Nephron (organoid): ENCODE measurements around the gene PDE4B.
A peak's percentile ranks its signal among the peaks of the same experiment; 100 is the strongest.

ENCODE experiments used
- H3K27ac Mint-ChIP-seq, 3 experiments: 2 replicates each; pipeline ENCODE4 v1.8.0; 2020; ENCODE audit warnings: mixed read lengths in 3 of 3, mild to moderate bottlenecking in 2 of 3, moderate library complexity in 1 of 3
- H3K27me3 Mint-ChIP-seq: 2 replicates; pipeline ENCODE4 v1.8.0; 2021; ENCODE audit warnings: low read depth, mild to moderate bottlenecking, moderate library complexity, mixed read lengths
- H3K36me3 Mint-ChIP-seq: 2 replicates; pipeline ENCODE4 v1.8.0; 2020; ENCODE audit warnings: low read depth, mixed read lengths
- H3K4me1 Mint-ChIP-seq: 2 replicates; pipeline ENCODE4 v1.8.0; 2020; ENCODE audit warnings: mixed read lengths
- H3K4me3 Mint-ChIP-seq, 3 experiments: 2 replicates each; pipeline ENCODE4 v1.8.0; 2020; ENCODE audit warnings: mild to moderate bottlenecking in 3 of 3, mixed read lengths in 3 of 3, moderate library complexity in 2 of 3
- H3K9me3 Mint-ChIP-seq: 2 replicates; pipeline ENCODE4 v1.8.0; 2020; ENCODE audit warnings: mixed read lengths
- CTCF ChIP-seq, 3 experiments: fragments of 200-600 bp; sonication (generic); IDR thresholded peaks; one replicate each; pipeline ENCODE4 v1.5.0; 2021; ENCODE audit warnings: antibody characterized with exemption in 3 of 3; ENCODE audit not compliant: unreplicated experiment in 3 of 3

Gene PDE4B

GRCh38 chr1:66346057-66346795 lies 553.5 kb downstream of the PDE4B start:
- Mint-ChIP-seq H3K27me3 (no peaks in the 10 kb centered on the region), H3K9me3 (no peaks in the 10 kb centered on the region), H3K4me1 (peaks cover 6% of the 10 kb centered on the region), H3K36me3 (no peaks in the 10 kb centered on the region), H3K4me3 (no peak overlapping the region), H3K27ac (no peak overlapping the region)
- no peak for TF ChIP-seq CTCF (IDR thresholded peaks at IDR 0.05; ENCODE audit: unreplicated experiment in 3 of 3)

- Mint-ChIP-seq H3K4me3 (no peak overlapping the region), H3K36me3 (no peaks in the 10 kb centered on the region), H3K4me1 (peaks cover 12% of the 10 kb centered on the region), H3K9me3 (no peaks in the 10 kb centered on the region), H3K27ac (no peak overlapping the region), H3K27me3 (no peaks in the 10 kb centered on the region)
- no peak for TF ChIP-seq CTCF (IDR thresholded peaks at IDR 0.05; ENCODE audit: unreplicated experiment in 3 of 3)
Measured at GRCh38 chr1:66346873-66347272, 554.2 kb downstream of the PDE4B start.

- H3K27me3 Mint-ChIP-seq: no peaks in the 10 kb centered on the region
- H3K9me3 Mint-ChIP-seq: no peaks in the 10 kb centered on the region
- H3K27ac Mint-ChIP-seq: no peak overlapping the region
- no peak overlapping the region for H3K4me3 Mint-ChIP-seq
- H3K4me1 Mint-ChIP-seq: peaks cover 31% of the 10 kb centered on the region
- no peaks in the 10 kb centered on the region for H3K36me3 Mint-ChIP-seq
- no peak for TF ChIP-seq CTCF (IDR thresholded peaks at IDR 0.05; ENCODE audit: unreplicated experiment in 3 of 3)
Measured at GRCh38 chr1:66348776-66349175, 556.1 kb downstream of the PDE4B start.

- H3K36me3 Mint-ChIP-seq: no peaks in the 10 kb centered on the region
- H3K9me3 Mint-ChIP-seq: no peaks in the 10 kb centered on the region
- H3K27me3 Mint-ChIP-seq: no peaks in the 10 kb centered on the region
- no peak overlapping the region for H3K27ac Mint-ChIP-seq
- H3K4me1 Mint-ChIP-seq: peaks cover 36% of the 10 kb centered on the region
- no peak overlapping the region for H3K4me3 Mint-ChIP-seq
- no peak for TF ChIP-seq CTCF (IDR thresholded peaks at IDR 0.05; ENCODE audit: unreplicated experiment in 3 of 3)
Measured at GRCh38 chr1:66349242-66349641, 556.5 kb downstream of the PDE4B start.

GRCh38 chr1:66350001-66350547 lies 557.4 kb downstream of the PDE4B start:
- Mint-ChIP-seq H3K9me3 (no peaks in the 10 kb centered on the region), H3K4me1 (peaks cover 42% of the 10 kb centered on the region), H3K36me3 (no peaks in the 10 kb centered on the region), H3K4me3 (no peak overlapping the region), H3K27ac (peak overlapping the region; percentile 37 to 95 (median 57)), H3K27me3 (no peaks in the 10 kb centered on the region)
- no peak for TF ChIP-seq CTCF (IDR thresholded peaks at IDR 0.05; ENCODE audit: unreplicated experiment in 3 of 3)

GRCh38 chr1:66351478-66351877 lies 558.8 kb downstream of the PDE4B start:
- Mint-ChIP-seq H3K4me1 (peaks cover 54% of the 10 kb centered on the region), H3K27ac (peak overlapping the region; percentile 46 to 95 (median 65)), H3K27me3 (no peaks in the 10 kb centered on the region), H3K9me3 (no peaks in the 10 kb centered on the region), H3K4me3 (peak overlapping the region in 1 of 3 experiments; percentile 19), H3K36me3 (no peaks in the 10 kb centered on the region)
- no peak for TF ChIP-seq CTCF (IDR thresholded peaks at IDR 0.05; ENCODE audit: unreplicated experiment in 3 of 3)
